Trophoblast cell (in vitro differentiated cells and primary cell): Measurements from ENCODE around the gene USP24.

Source experiments
- DNase-seq, 2 donors: peaks; one replicate each; pipeline ENCODE4 v3.0.0-alpha.2; 2016
- H2AFZ ChIP-seq: 2 replicates; pipeline ENCODE4 v1.6.1; 2013; ENCODE audit warnings: low read length, moderate library complexity, mild to moderate bottlenecking; ENCODE audit not compliant: insufficient read depth, poor library complexity
- H2AK5ac ChIP-seq: 2 replicates; pipeline ENCODE4 v1.6.1; 2013; ENCODE audit warnings: mild to moderate bottlenecking, low read length
- H2BK120ac ChIP-seq: 2 replicates; pipeline ENCODE4 v1.6.1; 2013; ENCODE audit warnings: low read length, mild to moderate bottlenecking, moderate library complexity; ENCODE audit not compliant: insufficient read depth, poor library complexity
- H2BK12ac ChIP-seq: 2 replicates; pipeline ENCODE4 v1.6.1; 2013; ENCODE audit warnings: mild to moderate bottlenecking, low read length, moderate library complexity
- H2BK5ac ChIP-seq: 2 replicates; pipeline ENCODE4 v1.6.1; 2013; ENCODE audit warnings: low read length, low read depth, moderate library complexity, mild to moderate bottlenecking; ENCODE audit not compliant: poor library complexity
- H3K14ac ChIP-seq: 2 replicates; pipeline ENCODE4 v1.6.1; 2013; ENCODE audit warnings: mild to moderate bottlenecking, low read length
- H3K18ac ChIP-seq: 2 replicates; pipeline ENCODE4 v1.6.1; 2013; ENCODE audit warnings: mild to moderate bottlenecking, low read length
- H3K23ac ChIP-seq: 2 replicates; pipeline ENCODE4 v1.6.1; 2013; ENCODE audit warnings: low read length
- H3K27ac ChIP-seq: 2 replicates; pipeline ENCODE4 v1.5.1; 2013; ENCODE audit warnings: low read depth, mild to moderate bottlenecking, inconsistent platforms, low read length, moderate library complexity
- H3K27me3 ChIP-seq: 2 replicates; pipeline ENCODE4 v1.6.1; 2013; ENCODE audit warnings: inconsistent platforms, mild to moderate bottlenecking, low read length, moderate library complexity; ENCODE audit not compliant: insufficient read depth
- H3K36me3 ChIP-seq, 2 experiments: 1 replicate in 1 of 2; 2 replicates in 1 of 2; pipeline ENCODE4 v1.6.1; 2013; ENCODE audit warnings: low read length in 2 of 2, mild to moderate bottlenecking in 2 of 2, moderate library complexity in 1 of 2; ENCODE audit not compliant: insufficient read depth in 2 of 2, control insufficient read depth in 1 of 2
- H3K4ac ChIP-seq: 2 replicates; pipeline ENCODE4 v1.6.1; 2013; ENCODE audit warnings: low read depth, mild to moderate bottlenecking, low read length, moderate library complexity
- H3K4me1 ChIP-seq, 2 experiments: 1 replicate in 1 of 2; 2 replicates in 1 of 2; pipeline ENCODE4 v1.6.1; 2013; ENCODE audit warnings: low read length in 2 of 2, mild to moderate bottlenecking in 2 of 2, moderate library complexity in 1 of 2; ENCODE audit not compliant: insufficient read depth in 2 of 2, control insufficient read depth in 1 of 2
- H3K4me2 ChIP-seq: 2 replicates; pipeline ENCODE4 v1.6.1; 2013; ENCODE audit warnings: inconsistent platforms, mild to moderate bottlenecking, low read length, moderate library complexity
- H3K4me3 ChIP-seq: 2 replicates; pipeline ENCODE4 v1.5.1; 2013; ENCODE audit warnings: mild to moderate bottlenecking, low read depth, low read length, inconsistent platforms
- H3K79me1 ChIP-seq: one replicate; pipeline ENCODE4 v1.6.1; 2013; ENCODE audit warnings: low read length
- H3K79me2 ChIP-seq: 2 replicates; pipeline ENCODE4 v1.6.1; 2013; ENCODE audit warnings: low read length, mild to moderate bottlenecking; ENCODE audit not compliant: control insufficient read depth, insufficient read depth, poor library complexity
- H3K9ac ChIP-seq: 2 replicates; pipeline ENCODE4 v1.6.1; 2013; ENCODE audit warnings: mild to moderate bottlenecking, low read length
- H3K9me3 ChIP-seq: 2 replicates; pipeline ENCODE4 v1.6.1; 2013; ENCODE audit warnings: low read depth, mild to moderate bottlenecking, control low read depth, inconsistent platforms, low read length; ENCODE audit not compliant: insufficient read depth
- H4K12ac ChIP-seq: 2 replicates; pipeline ENCODE4 v1.6.1; 2013; ENCODE audit warnings: low read depth, mild to moderate bottlenecking, low read length, moderate library complexity
- H4K8ac ChIP-seq: 2 replicates; pipeline ENCODE4 v1.6.1; 2013; ENCODE audit warnings: low read depth, mild to moderate bottlenecking, low read length, moderate library complexity
- H4K91ac ChIP-seq: one replicate; pipeline ENCODE4 v1.6.1; 2013; ENCODE audit warnings: low read depth, mild to moderate bottlenecking, low read length, moderate library complexity
- WGBS: extraction: QIAGEN DNeasy Blood & Tissue Kit; methylation state at CpG from one replicate; pipeline ENCODE4 v1.1.7; 2013; ENCODE audit warnings: missing lambda C conversion rate; ENCODE audit not compliant: insufficient read length, insufficient coverage; ENCODE audit errors: extremely low coverage; 5-methylcytosine and 5-hydroxymethylcytosine counted together

The USP24 gene

DNA sequence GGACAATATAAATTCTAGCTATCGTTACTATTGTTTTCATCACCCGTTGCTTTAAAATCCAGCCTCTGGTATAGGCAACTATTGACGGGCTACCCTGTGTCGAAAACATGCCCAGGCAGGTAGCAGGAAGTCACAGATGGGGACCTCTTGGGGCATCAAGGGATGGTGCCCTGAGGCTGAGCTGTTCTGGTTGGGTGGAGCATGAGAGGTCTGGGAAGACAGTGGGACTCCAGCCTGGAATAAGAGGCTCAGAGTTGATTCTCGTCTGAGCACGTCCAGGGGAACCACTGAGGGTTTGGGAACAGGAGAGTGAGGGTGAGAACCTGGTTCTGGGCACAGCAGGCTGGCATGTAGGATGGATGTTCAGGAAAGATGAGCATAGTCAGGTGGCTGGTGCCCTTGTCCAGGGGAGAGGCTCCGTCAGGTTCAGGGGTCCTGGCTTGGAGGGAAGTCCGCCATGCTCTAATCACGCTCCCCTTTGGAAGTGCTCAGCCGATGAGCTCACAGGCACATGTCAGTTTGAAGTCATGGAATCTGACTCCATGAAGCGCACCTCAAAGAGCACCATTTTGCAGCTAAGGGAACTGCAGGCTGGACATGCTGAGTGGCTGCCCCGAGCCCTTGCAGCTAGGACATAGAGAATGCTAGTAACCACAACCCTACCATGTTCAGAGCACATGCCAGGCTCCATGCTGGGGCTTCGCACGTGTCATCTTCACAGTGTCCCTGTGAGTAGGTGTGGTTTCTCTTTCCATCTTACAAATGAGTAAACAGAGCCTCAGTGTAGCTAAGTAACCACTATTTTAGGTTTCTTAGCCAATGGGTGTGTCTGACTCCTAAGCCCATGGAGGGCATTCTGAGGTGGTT lies 154.8 kb downstream of the USP24 start:
- H3K4me3 ChIP-seq, result no peak overlapping the region
- H3K9ac ChIP-seq, result no peak overlapping the region
- no peak overlapping the region for H2AK5ac ChIP-seq
- H2BK12ac ChIP-seq, result no peak overlapping the region
- no CpG with 5 or more reads among the region's 14 CpGs for WGBS
- no peak overlapping the region for H3K18ac ChIP-seq
- no peaks in the 10 kb centered on the region for H3K79me2 ChIP-seq
- H3K27me3 ChIP-seq, result no peaks in the 10 kb centered on the region
- no peak overlapping the region for H3K23ac ChIP-seq
- H4K8ac ChIP-seq, result no peak overlapping the region
- H3K79me1 ChIP-seq, result no peaks in the 10 kb centered on the region
- H2BK5ac ChIP-seq, result no peak overlapping the region
- H3K4me2 ChIP-seq, result no peak overlapping the region
- peaks cover 3% of the 10 kb centered on the region in 2 experiments for H3K4me1 ChIP-seq
- H3K36me3 ChIP-seq, result no peaks in the 10 kb centered on the region
- H4K91ac ChIP-seq, result no peak overlapping the region
- H2AFZ ChIP-seq, result no peak overlapping the region
- H3K27ac ChIP-seq, result no peak overlapping the region
- no peak overlapping the region for H3K14ac ChIP-seq
- H2BK120ac ChIP-seq, result no peak overlapping the region
- H4K12ac ChIP-seq, result no peak overlapping the region
- H3K4ac ChIP-seq, result no peak overlapping the region
- no peak for DNase-seq
- no peaks in the 10 kb centered on the region for H3K9me3 ChIP-seq

DNA sequence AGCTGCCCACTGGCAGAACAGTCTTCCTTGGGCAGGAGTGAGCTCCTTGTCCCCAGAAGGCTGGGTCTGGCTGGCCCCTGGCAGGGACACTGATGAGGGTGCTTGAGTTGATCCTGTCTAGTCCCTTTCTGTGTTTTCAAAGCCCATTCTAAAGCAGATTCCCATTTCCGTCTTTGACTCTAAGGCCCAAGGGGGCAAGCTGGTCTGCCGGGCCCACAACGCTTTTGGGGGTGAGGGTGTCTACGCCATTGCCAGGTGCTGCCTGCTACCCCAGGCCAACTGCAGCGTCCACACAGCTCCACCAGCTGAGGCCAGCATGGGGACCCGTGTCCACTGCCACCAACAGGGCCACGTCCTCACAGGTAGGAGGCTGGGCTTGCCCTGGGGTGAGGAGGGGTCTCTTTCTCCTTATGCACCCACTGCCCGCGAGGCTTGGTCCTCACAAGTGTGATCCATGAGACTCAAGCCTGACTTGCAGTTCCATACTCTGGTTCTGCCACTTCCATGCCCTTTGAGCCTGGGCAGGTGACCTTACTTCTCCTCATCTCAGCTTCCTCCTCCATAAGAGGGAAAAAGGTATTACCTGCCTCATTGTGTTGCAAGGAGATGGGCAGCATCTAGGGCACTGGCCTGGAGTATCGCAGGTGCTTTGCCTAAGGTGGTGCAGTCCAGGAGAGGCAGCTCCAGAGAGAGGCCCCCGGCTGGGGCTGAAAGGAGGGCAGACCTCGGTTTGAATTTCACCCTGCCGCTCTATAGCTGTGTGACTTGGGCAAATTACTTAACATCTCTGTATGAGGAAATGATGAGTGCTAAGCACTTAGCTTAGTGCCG lies 155.6 kb downstream of the USP24 start:
- Histone ChIP-seq H4K12ac (no peak overlapping the region), H2BK120ac (no peak overlapping the region), H2BK5ac (no peak overlapping the region), H3K9me3 (no peaks in the 10 kb centered on the region), H3K27me3 (no peaks in the 10 kb centered on the region), H3K4me3 (no peak overlapping the region), H2AFZ (no peak overlapping the region), H3K9ac (no peak overlapping the region), H4K8ac (no peak overlapping the region), H3K36me3 (no peaks in the 10 kb centered on the region), H3K18ac (no peak overlapping the region), H4K91ac (no peak overlapping the region), H3K4ac (no peak overlapping the region), H3K4me2 (no peak overlapping the region), H2BK12ac (no peak overlapping the region), H3K14ac (no peak overlapping the region), H2AK5ac (no peak overlapping the region), H3K79me2 (no peaks in the 10 kb centered on the region), H3K4me1 (peaks cover 3 to 6% of the 10 kb centered on the region in 2 experiments), H3K27ac (no peak overlapping the region), H3K79me1 (no peaks in the 10 kb centered on the region), H3K23ac (no peak overlapping the region)
- DNase-seq, result no peak
- no CpG with 5 or more reads among the region's 14 CpGs for WGBS

DNA sequence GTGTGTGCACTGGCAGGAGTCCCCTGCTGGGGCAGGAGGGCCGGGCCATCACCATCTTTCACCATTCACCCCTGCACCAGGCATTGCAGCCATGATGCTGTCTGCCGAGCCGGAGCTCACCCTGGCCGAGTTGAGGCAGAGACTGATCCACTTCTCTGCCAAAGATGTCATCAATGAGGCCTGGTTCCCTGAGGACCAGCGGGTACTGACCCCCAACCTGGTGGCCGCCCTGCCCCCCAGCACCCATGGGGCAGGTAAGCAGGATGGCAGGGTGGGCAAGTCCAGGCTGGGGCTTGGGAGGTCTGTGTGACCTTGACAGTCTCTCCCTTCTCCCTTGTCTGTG lies 157.2 kb downstream of the USP24 start:
- Histone ChIP-seq H3K4me3 (no peak overlapping the region), H3K23ac (no peak overlapping the region), H3K4ac (no peak overlapping the region), H3K9ac (no peak overlapping the region), H3K4me1 (peaks cover 6% of the 10 kb centered on the region in 2 experiments), H4K91ac (no peak overlapping the region), H2BK120ac (no peak overlapping the region), H2BK12ac (no peak overlapping the region), H3K27ac (no peak overlapping the region), H3K79me2 (no peaks in the 10 kb centered on the region), H2AFZ (no peak overlapping the region), H3K18ac (no peak overlapping the region), H4K12ac (no peak overlapping the region), H3K9me3 (no peaks in the 10 kb centered on the region), H3K27me3 (no peaks in the 10 kb centered on the region), H3K14ac (no peak overlapping the region), H2AK5ac (no peak overlapping the region), H3K36me3 (no peaks in the 10 kb centered on the region), H3K79me1 (no peaks in the 10 kb centered on the region), H4K8ac (no peak overlapping the region), H2BK5ac (no peak overlapping the region), H3K4me2 (no peak overlapping the region)
- WGBS, result no CpG with 5 or more reads among the region's 6 CpGs
- no peak for DNase-seq

DNA sequence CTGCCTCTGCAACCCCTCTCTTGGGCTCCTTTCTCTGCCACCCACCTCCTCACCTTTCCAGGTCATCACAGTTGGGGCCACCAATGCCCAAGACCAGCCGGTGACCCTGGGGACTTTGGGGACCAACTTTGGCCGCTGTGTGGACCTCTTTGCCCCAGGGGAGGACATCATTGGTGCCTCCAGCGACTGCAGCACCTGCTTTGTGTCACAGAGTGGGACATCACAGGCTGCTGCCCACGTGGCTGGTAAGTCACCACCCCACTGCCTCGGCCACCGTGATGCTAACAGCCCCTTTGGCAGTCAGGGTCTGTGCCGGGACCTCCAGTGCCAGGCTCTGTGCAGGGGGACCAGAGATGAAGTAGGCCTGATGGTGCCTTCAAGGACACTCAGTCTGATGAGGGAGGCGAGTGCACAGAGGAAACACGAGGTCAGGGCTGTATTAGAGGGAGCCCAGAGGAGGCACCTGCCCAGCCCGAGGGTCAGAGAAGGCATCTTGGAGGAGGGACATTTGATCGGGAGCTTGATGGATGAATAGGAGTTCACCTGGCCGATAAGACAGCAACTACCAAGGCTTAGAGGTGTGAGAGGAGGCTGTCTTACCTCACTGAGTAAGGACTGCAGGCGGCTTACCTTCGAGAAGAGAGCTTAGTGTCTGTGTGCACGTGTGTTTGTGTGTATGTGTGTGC lies 157.8 kb downstream of the USP24 start:
- Histone ChIP-seq H3K79me2 (no peaks in the 10 kb centered on the region), H3K4me3 (no peak overlapping the region), H3K9me3 (peaks cover 3% of the 10 kb centered on the region), H2AFZ (no peak overlapping the region), H2BK5ac (no peak overlapping the region), H3K23ac (no peak overlapping the region), H3K27me3 (no peaks in the 10 kb centered on the region), H3K14ac (no peak overlapping the region), H3K18ac (no peak overlapping the region), H4K8ac (no peak overlapping the region), H3K4me2 (no peak overlapping the region), H2BK120ac (no peak overlapping the region), H4K12ac (no peak overlapping the region), H3K4me1 (peaks cover 6% of the 10 kb centered on the region in 2 experiments), H3K79me1 (no peaks in the 10 kb centered on the region), H2BK12ac (no peak overlapping the region), H3K27ac (no peak overlapping the region), H3K36me3 (no peaks in the 10 kb centered on the region), H3K4ac (no peak overlapping the region), H2AK5ac (no peak overlapping the region), H3K9ac (no peak overlapping the region), H4K91ac (no peak overlapping the region)
- DNase-seq, result no peak
- no CpG with 5 or more reads among the region's 15 CpGs for WGBS
